ENCODE results near the gene NLRP10.

DNA sequence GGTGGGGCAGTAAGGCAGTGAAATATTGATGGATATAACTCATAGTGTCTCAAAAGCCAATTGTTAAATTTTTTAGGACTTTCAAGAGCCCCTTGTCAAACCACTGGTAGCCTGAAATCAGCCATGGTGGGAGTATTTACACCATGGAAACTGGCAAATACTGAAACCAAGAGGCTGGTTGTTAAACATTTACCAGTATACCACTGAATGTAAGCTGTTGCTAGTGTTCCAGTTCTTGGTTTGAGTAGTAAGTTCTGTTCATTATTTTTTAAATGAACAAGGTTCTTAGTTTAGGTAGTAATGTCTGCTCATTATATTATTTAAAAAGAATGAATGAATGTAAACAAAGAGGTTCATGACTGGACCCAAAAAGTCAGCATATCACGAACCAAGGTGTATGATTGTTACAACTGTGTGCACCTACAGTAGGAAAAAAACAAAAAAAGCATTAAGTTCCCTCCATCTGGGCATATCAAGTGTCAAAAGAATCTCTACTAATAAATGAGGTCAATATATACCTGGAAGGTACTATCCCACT lies 17.4 kb upstream of the NLRP10 start:
- TF ChIP-seq, protein P1, sequence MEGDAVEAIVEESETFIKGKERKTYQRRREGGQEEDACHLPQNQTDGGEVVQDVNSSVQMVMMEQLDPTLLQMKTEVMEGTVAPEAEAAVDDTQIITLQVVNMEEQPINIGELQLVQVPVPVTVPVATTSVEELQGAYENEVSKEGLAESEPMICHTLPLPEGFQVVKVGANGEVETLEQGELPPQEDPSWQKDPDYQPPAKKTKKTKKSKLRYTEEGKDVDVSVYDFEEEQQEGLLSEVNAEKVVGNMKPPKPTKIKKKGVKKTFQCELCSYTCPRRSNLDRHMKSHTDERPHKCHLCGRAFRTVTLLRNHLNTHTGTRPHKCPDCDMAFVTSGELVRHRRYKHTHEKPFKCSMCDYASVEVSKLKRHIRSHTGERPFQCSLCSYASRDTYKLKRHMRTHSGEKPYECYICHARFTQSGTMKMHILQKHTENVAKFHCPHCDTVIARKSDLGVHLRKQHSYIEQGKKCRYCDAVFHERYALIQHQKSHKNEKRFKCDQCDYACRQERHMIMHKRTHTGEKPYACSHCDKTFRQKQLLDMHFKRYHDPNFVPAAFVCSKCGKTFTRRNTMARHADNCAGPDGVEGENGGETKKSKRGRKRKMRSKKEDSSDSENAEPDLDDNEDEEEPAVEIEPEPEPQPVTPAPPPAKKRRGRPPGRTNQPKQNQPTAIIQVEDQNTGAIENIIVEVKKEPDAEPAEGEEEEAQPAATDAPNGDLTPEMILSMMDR (conservative IDR thresholded peaks at IDR 0.05 in 1 of 2, IDR thresholded peaks at IDR 0.05 in 1 of 2; ENCODE audit: low read depth in 1 of 2, low read length in 2 of 2) = no peak
- TF ChIP-seq EZH2 (IDR thresholded peaks at IDR 0.05; ENCODE audit: low read length, missing control alignments) = no peak

Data from fibroblast of lung (primary cell).